ENCODE data around the gene PSD2. TPM values are rescaled to one million over a fixed set of nuclear protein-coding genes. Genes with fewer than 3 reads are reported as not detected.

Gene PSD2
- total and polyA plus RNA-seq, 2 donors (not counting 1 experiment from before 2014, with no cell fraction given) = 0.10 to 0.17 TPM

- Histone ChIP-seq H3K4me2 (replicated peaks; ENCODE audit: low read depth, low read length, poor library complexity, severe bottlenecking) (no peak overlapping the region), H3K79me2 (ENCODE audit: control insufficient read depth, insufficient read depth, low read length) (no peaks in the 10 kb centered on the region), H3K4me3 (ENCODE audit: control extremely low read depth in 1 of 5, extremely low read depth in 1 of 5, insufficient read depth in 1 of 5, low read depth in 2 of 5, low read length in 4 of 5) (no peak overlapping the region), H3K9me3 (ENCODE audit: control extremely low read depth in 1 of 3, control insufficient read depth in 2 of 3, insufficient read depth in 1 of 3, low read length in 2 of 3) (no peaks in the 10 kb centered on the region), H3K9ac (ENCODE audit: low read length) (no peak overlapping the region), H3K27me3 (replicated peaks in 1 of 4; ENCODE audit: control extremely low read depth in 1 of 4, control insufficient read depth in 3 of 4, insufficient read depth in 4 of 4, low read length in 3 of 4) (peaks cover 0 to 22% (median 10%) of the 10 kb centered on the region in 4 experiments), H3K4me1 (ENCODE audit: control insufficient read depth in 2 of 2, insufficient read depth in 2 of 2, low read length in 2 of 2) (peaks cover 8 to 12% of the 10 kb centered on the region in 2 donors), H4K20me1 (ENCODE audit: control insufficient read depth, insufficient read depth, low read length, poor library complexity, severe bottlenecking) (no peaks in the 10 kb centered on the region), H3K36me3 (replicated peaks in 1 of 2; ENCODE audit: control extremely low read depth in 1 of 2, control insufficient read depth in 1 of 2, extremely low read depth in 1 of 2, insufficient read depth in 2 of 2, low read length in 1 of 2) (no peaks in the 10 kb centered on the region), H2AFZ (ENCODE audit: insufficient read depth, low read depth, low read length, poor library complexity, severe bottlenecking) (peak overlapping the region; percentile 5), H3K27ac (ENCODE audit: low read length in 2 of 2) (no peak overlapping the region)
- Mint-ChIP-seq H3K27me3 (peaks cover 4% of the 10 kb centered on the region), H3K27ac (peak overlapping the region; percentile 42), H3K4me1 (peaks cover 11% of the 10 kb centered on the region), H3K9me3 (ENCODE audit: insufficient read depth) (no peaks in the 10 kb centered on the region), H3K4me3 (peak overlapping the region; percentile 85)
- intact Hi-C loops (cut with micrococcal nuclease) = loop anchor here (5.0 kb wide), 4 partner anchors 218 to 1638 kb away; partner anchors contain the start of genes CDC23 and UBE2D2
- DNase-seq = no peak
- WGBS (ENCODE audit: insufficient coverage) = 75% methylated on average over 2 of the region's 2 CpGs
- TF ChIP-seq CTCF (IDR thresholded peaks at IDR 0.05) (no peak), EZH2 (IDR thresholded peaks at IDR 0.05; ENCODE audit: borderline replicate concordance, insufficient read depth, low read depth, low read length, poor library complexity, severe bottlenecking) (no peak)
- ATAC-seq (ENCODE audit: low read depth) = no peak
- POLR2A ChIA-PET = no interaction called here
- CTCF ChIA-PET = interaction anchor here (0.5 to 3.9 kb wide), 6 partner anchors 10 to 427 kb away, joined by 3 to 21 read pairs (median 4); no protein-coding TSS in a partner anchor
Observed at GRCh38 chr5:139849942-139850341, 54.3 kb downstream of the PSD2 start.

GRCh38 chr5:139850423-139851016, 54.9 kb downstream of the PSD2 start:
- no peak for ATAC-seq (ENCODE audit: low read depth)
- no peak for DNase-seq
- Histone ChIP-seq H3K9ac (ENCODE audit: low read length) (no peak overlapping the region), H2AFZ (ENCODE audit: insufficient read depth, low read depth, low read length, poor library complexity, severe bottlenecking) (no peak overlapping the region), H3K9me3 (ENCODE audit: control extremely low read depth in 1 of 3, control insufficient read depth in 2 of 3, insufficient read depth in 1 of 3, low read length in 2 of 3) (no peaks in the 10 kb centered on the region), H3K79me2 (ENCODE audit: control insufficient read depth, insufficient read depth, low read length) (no peaks in the 10 kb centered on the region), H3K27ac (ENCODE audit: low read length in 2 of 2) (no peak overlapping the region), H3K4me2 (replicated peaks; ENCODE audit: low read depth, low read length, poor library complexity, severe bottlenecking) (no peak overlapping the region), H3K27me3 (replicated peaks in 1 of 4; ENCODE audit: control extremely low read depth in 1 of 4, control insufficient read depth in 3 of 4, insufficient read depth in 4 of 4, low read length in 3 of 4) (peaks cover 0 to 16% (median 8%) of the 10 kb centered on the region in 4 experiments), H4K20me1 (ENCODE audit: control insufficient read depth, insufficient read depth, low read length, poor library complexity, severe bottlenecking) (no peaks in the 10 kb centered on the region), H3K4me3 (ENCODE audit: control extremely low read depth in 1 of 5, extremely low read depth in 1 of 5, insufficient read depth in 1 of 5, low read depth in 2 of 5, low read length in 4 of 5) (no peak overlapping the region), H3K4me1 (ENCODE audit: control insufficient read depth in 2 of 2, insufficient read depth in 2 of 2, low read length in 2 of 2) (peaks cover 8 to 12% of the 10 kb centered on the region in 2 donors), H3K36me3 (replicated peaks in 1 of 2; ENCODE audit: control extremely low read depth in 1 of 2, control insufficient read depth in 1 of 2, extremely low read depth in 1 of 2, insufficient read depth in 2 of 2, low read length in 1 of 2) (no peaks in the 10 kb centered on the region)
- ChIA-PET CTCF (interaction anchor here (0.8 to 3.9 kb wide), 5 partner anchors 10 to 428 kb away, joined by 4 to 21 read pairs (median 5); no protein-coding TSS in a partner anchor), POLR2A (no interaction called here)
- H3K4me1 Mint-ChIP-seq = peaks cover 11% of the 10 kb centered on the region
- 83% methylated on average over 2 of the region's 3 CpGs for WGBS (ENCODE audit: insufficient coverage)
- intact Hi-C loops (cut with micrococcal nuclease) = loop anchor here (5.0 kb wide), 1 partner anchor 288 kb away; the partner anchor contains the start of gene UBE2D2
- H3K27ac Mint-ChIP-seq = no peak overlapping the region
- TF ChIP-seq EZH2 (IDR thresholded peaks at IDR 0.05; ENCODE audit: borderline replicate concordance, insufficient read depth, low read depth, low read length, poor library complexity, severe bottlenecking) (no peak), CTCF (IDR thresholded peaks at IDR 0.05) (no peak)
- H3K27me3 Mint-ChIP-seq = no peaks in the 10 kb centered on the region
- H3K4me3 Mint-ChIP-seq = peak overlapping the region; percentile 85
- no peaks in the 10 kb centered on the region for H3K9me3 Mint-ChIP-seq (ENCODE audit: insufficient read depth)
